Epithelial cell of esophagus (primary cell): Measurements from ENCODE around the gene THOP1.

Experiments used
- DNase-seq: peaks from one replicate; pipeline ENCODE4 v3.0.0; 2010; ENCODE audit warnings: low read depth
- H3K4me3 ChIP-seq: 2 replicates; pipeline ENCODE4 v1.5.1; 2011; ENCODE audit warnings: mild to moderate bottlenecking, low read length, control low read depth
- TF ChIP-seq, protein P1 (sequence below): IDR thresholded peaks from 2 replicates; pipeline ENCODE4 v1.5.1; 2011; ENCODE audit warnings: low read depth, mild to moderate bottlenecking, low read length, control low read depth, inconsistent platforms; ENCODE audit not compliant: insufficient read depth; ENCODE audit errors: missing control alignments

The THOP1 gene

DNA sequence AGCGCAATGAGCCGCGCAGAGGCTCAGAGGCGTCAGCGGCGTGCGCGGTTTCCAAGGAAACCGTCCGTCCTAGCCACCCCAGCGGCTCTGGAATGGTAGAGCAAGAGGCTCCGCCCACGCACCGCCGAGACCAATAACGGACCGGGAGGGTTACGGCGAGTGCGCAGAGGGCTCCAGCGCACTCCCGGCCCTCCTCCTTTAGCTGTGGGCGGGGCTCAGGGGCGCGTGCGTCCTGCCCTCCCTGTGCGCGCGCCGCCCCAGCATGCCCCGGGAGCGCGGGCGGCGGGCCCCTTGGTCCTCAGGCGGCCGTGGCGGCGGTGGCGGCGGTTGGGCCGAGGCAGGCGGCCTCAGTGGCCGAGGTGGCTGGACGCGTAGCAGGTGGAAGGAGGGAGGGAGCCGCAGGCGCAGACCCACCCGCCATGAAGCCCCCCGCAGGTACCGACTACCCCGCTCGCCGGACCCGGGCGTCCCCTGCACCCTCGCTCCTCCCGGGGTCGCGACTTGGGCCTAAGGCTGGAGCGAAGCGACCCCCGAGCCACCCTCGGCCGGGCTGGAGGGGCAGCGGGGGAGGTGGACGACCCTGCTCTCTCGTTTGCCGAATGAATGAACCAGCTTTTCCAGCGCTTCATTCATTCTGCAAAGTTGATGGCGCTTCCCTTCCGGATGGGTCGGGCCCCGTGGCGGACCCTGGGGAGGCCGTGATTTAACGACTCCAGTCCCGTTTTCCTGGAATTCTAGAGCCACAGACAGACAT lies at the start of gene THOP1:
THOP1 (plus strand) TSS at position 260 of the 754 bp plus-strand sequence; CDS start at position 420, 160 bp downstream.
- DNase-seq = peak; percentile 100
- TF ChIP-seq, protein P1, sequence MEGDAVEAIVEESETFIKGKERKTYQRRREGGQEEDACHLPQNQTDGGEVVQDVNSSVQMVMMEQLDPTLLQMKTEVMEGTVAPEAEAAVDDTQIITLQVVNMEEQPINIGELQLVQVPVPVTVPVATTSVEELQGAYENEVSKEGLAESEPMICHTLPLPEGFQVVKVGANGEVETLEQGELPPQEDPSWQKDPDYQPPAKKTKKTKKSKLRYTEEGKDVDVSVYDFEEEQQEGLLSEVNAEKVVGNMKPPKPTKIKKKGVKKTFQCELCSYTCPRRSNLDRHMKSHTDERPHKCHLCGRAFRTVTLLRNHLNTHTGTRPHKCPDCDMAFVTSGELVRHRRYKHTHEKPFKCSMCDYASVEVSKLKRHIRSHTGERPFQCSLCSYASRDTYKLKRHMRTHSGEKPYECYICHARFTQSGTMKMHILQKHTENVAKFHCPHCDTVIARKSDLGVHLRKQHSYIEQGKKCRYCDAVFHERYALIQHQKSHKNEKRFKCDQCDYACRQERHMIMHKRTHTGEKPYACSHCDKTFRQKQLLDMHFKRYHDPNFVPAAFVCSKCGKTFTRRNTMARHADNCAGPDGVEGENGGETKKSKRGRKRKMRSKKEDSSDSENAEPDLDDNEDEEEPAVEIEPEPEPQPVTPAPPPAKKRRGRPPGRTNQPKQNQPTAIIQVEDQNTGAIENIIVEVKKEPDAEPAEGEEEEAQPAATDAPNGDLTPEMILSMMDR = no peak
- peak within 1 kb of the TSS; percentile 90 for H3K4me3 ChIP-seq

DNA sequence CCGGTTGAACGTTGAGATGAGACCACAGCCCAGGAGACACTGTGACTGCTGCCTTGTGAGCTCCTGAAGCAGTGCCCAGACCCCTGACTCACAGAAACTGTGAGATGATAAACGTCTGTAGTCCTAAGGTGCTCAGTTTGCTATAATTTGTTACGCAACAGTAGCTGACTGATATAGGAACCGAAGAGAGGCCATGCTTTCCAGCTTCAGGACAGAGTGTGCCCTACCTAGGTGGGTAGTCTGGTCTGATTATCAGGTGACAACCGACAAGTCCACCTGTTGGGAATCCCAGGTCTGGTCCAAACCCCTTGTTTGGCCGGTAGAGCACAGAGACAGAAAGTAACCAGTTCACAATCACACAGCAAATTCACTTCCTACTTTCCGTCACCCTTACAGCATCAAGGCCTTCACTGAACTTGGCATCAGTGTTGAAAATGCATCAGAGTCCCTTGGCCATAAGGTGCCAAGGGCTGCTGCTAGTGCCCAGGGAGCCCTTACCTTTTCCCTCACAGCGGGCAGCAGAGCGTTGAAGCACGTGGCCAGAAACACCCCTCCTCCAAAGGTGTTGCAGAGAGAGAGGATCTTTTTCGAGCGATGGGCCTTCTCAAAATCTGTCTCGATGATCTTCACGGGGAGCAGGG lies 48.6 kb upstream of the THOP1 start:
- DNase-seq = no peak
- H3K4me3 ChIP-seq = no peak overlapping the region

DNA sequence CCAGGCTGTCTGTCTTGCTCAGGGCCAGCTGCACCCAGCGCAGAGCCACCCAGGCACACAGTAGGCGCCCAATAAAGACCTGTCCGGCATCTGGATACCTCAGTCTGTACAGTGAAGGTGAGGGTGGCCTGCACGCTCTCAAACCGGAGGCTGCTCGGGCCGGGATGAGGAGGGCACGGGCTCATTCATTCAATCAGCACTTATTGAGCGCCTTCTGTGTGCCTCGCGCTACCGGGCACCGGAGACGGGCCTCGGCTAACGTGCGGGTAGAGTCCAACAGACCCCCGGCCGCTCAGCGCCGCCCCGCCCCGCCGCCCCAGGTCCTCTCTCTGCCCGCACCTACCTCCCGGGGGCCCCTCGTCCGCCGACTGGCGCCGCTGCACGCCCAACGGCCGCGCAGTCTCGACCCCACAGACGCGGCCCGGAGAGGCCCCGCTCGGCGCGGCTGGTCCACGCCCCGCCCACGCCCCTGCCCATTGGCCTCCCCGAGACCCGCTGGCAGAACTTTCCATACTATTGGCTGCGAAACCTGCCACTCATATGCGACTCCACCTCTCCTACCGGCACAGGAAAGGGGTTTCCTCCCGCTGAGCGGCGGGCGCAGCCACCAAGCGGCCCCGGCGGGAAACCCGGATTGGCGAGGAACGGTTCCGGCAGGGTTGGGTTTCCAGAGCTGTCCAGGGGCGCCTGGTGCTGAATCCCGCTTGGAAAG lies 45.5 kb upstream of the THOP1 start, which contains the start of gene SLC39A3:
SLC39A3 (minus strand) TSS at position 416 of the 712 bp plus-strand sequence. CDS start 2,760 bp downstream, outside the sequence.
- TF ChIP-seq, protein P1 = no peak
- peak; percentile 99 for DNase-seq
- peak within 1 kb of the TSS; percentile 90 for H3K4me3 ChIP-seq

More for the DNA sequence above, 48.6 kb upstream of the THOP1 start:
- TF ChIP-seq, protein P1 = no peak

DNA sequence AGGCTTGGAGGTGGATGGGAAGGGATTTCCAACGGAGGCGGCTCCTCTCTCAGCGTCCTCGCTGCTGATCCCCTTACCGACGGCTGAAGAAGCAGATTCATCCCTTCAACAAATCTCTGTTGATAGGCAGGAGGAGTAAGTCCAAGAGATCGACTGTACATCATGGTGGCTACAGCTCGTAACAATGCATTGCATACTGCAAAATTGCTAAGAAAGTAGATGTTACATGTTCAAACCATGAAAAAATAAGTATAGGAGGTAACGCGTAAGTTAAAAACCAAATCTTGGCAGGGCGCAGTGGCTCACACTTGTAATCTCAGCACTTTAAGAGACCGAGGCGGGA lies 45.0 kb upstream of the THOP1 start:
- DNase-seq = no peak

DNA sequence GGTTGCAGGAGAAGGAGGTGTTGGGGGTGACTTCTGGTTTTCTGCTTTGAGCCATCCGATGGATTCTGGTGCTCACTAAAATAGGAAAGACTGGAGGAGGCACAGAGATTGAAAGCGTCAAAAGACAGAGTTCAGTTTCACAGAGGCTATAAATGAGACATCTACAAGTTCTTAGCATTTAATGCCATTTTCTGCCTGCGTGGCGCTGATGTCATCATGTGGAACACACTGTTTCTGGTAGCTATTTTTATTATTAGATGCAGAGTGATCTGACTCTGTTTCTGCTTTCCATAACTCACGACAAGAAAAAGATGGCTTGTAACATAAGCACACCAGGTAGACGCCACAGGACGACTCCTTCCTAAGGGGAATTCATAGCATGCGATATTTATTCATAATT lies 42.2 kb upstream of the THOP1 start:
- H3K4me3 ChIP-seq = no peak overlapping the region
- DNase-seq = no peak
- TF ChIP-seq, protein P1 = no peak

More for the DNA sequence above, 45.0 kb upstream of the THOP1 start:
- TF ChIP-seq, protein P1 = no peak
- H3K4me3 ChIP-seq = no peak overlapping the region

DNA sequence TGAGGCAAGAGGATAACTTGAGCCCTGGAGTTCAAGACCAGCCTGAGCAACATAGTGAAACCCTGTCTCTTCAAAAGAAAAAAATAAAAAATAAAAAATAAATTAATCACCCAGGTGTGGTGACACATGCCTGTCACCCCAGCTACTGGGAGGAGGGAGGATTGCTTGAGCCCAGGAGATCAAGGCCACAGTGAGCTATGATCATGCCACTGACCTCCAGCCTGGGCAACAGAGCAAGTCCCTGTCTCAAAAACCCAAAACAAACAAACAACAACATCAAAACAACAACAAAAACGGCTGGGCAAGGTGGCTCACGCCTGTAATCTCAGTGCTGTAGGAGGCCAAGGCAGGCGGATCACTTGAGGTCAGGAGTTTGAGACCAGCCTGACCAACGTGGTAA lies 41.2 kb upstream of the THOP1 start:
- H3K4me3 ChIP-seq = no peak overlapping the region
- TF ChIP-seq, protein P1 = no peak
- no peak for DNase-seq
